PC-9 (cell line): ENCODE data around the gene LHFPL2. TPM values are rescaled to one million over a fixed set of nuclear protein-coding genes. Genes with fewer than 3 reads are reported as not detected.

Experiments
- BruUV-seq: library from RNA; stranded (reverse); fragments of 400-500 nt; replicated peaks from 2 replicates; lab custom pipeline; 2021; lab: Mats Ljungman, UMichigan
- CTCF ChIA-PET: fragments of 300-600 bp; sonication (Branson Sonifier 250); formaldehyde crosslinking; loops from one replicate; lab custom pipeline; 2022; ENCODE audit warnings: antibody characterized with exemption; lab: Charles Lee
- POLR2A ChIA-PET: fragments of 300-600 bp; sonication (Branson Sonifier 250); formaldehyde crosslinking; loops from one replicate; lab custom pipeline; 2022; ENCODE audit warnings: antibody characterized with exemption; ENCODE audit not compliant: unreplicated experiment; lab: Charles Lee
- DNase-seq, 2 experiments: peaks; one replicate each; pipeline versions ENCODE4 v3.0.0 to v3.0.0-alpha.2; 2015 to 2022; ENCODE audit warnings: mixed read lengths in 1 of 2
- H2AFZ ChIP-seq: fragments of 200-600 bp; sonication (generic); 2 replicates; pipeline ENCODE4 v1.8.1; 2017; ENCODE audit warnings: antibody characterized with exemption
- H3F3A ChIP-seq: fragments of 200-600 bp; sonication (generic); 2 replicates; pipeline ENCODE4 v1.8.1; 2017; ENCODE audit warnings: antibody characterized with exemption, mild to moderate bottlenecking, low read depth; ENCODE audit not compliant: insufficient read depth
- H3K27ac ChIP-seq: fragments of 200-600 bp; sonication (generic); 2 replicates; pipeline ENCODE4 v1.6.1; 2016; ENCODE audit warnings: mixed run types
- H3K27me3 ChIP-seq: fragments of 200-600 bp; sonication (generic); 2 replicates; pipeline ENCODE4 v1.6.1; 2016; ENCODE audit warnings: low read depth, mixed run types; ENCODE audit not compliant: insufficient read depth
- H3K36me3 ChIP-seq: fragments of 200-600 bp; sonication (generic); 2 replicates; pipeline ENCODE4 v1.6.1; 2016; ENCODE audit warnings: low read depth, mixed run types
- H3K4me1 ChIP-seq: fragments of 200-600 bp; sonication (generic); replicated peaks from 2 replicates; pipeline ENCODE4 v1.6.1; 2016; ENCODE audit warnings: mixed run types; ENCODE audit not compliant: insufficient read depth
- H3K4me2 ChIP-seq: fragments of 200-600 bp; sonication (generic); 2 replicates; pipeline ENCODE4 v1.6.1; 2017; ENCODE audit warnings: mixed run types
- H3K4me3 ChIP-seq: fragments of 200-600 bp; sonication (generic); 2 replicates; pipeline ENCODE4 v1.6.1; 2016; ENCODE audit warnings: mixed run types
- H3K79me2 ChIP-seq: fragments of 200-600 bp; sonication (generic); 2 replicates; pipeline ENCODE4 v1.6.1; 2017; ENCODE audit warnings: low read depth, mixed run types
- H3K9me2 ChIP-seq: fragments of 200-600 bp; sonication (generic); 2 replicates; pipeline ENCODE4 v1.8.1; 2017; ENCODE audit warnings: mild to moderate bottlenecking; ENCODE audit not compliant: insufficient read depth
- H3K9me3 ChIP-seq: fragments of 200-600 bp; sonication (generic); 2 replicates; pipeline ENCODE4 v1.8.1; 2016; ENCODE audit warnings: low read depth; ENCODE audit not compliant: insufficient read depth
- H4K20me1 ChIP-seq: fragments of 200-600 bp; sonication (generic); 2 replicates; pipeline ENCODE4 v1.8.1; 2017; ENCODE audit not compliant: insufficient read depth
- EZH2 ChIP-seq: fragments of 200-600 bp; sonication (generic); IDR thresholded peaks from 2 replicates; pipeline ENCODE4 v1.8.0; 2017; ENCODE audit warnings: antibody characterized with exemption, low read depth
- intact Hi-C: fragments of 100-400 bp; cut with micrococcal nuclease; formaldehyde crosslinking; loops from one replicate; pipeline ENCODE4 v1.10.0; 2022; ENCODE audit not compliant: unreplicated experiment
- total RNA-seq: library from RNA; stranded (reverse); gene quantifications from 2 replicates; pipeline ENCODE4 v1.2.3, GENCODE V29; 2021
- TF ChIP-seq, protein P1 (sequence below): fragments of 200-600 bp; sonication (generic); conservative IDR thresholded peaks from 2 replicates; pipeline ENCODE4 v1.6.1; 2017; ENCODE audit warnings: mixed run types, antibody characterized with exemption, mild to moderate bottlenecking, moderate library complexity

LHFPL2 gene
- total RNA-seq, 1 experiment from 2014 or later, result 10.1 TPM

DNA sequence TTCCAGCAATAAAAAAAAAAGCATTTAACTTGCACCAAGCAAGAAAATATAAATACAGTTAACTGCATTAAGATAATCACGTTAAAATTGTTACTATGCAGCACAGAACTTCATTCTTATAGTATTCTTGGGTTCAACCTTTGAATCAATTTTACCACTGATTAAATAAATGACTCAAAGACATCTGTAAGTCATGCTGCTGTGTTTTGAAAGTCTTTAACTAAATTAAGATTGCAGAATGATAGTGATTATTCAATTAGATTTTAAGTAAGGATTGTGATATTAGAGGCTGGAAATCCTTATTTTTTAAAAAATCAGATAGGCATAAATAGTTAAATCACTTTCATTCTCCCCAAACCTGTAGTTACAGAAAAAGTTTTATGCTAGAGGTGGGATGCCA, 171.8 kb downstream of the LHFPL2 start:
- Histone ChIP-seq H3K27me3 (no peaks in the 10 kb centered on the region), H4K20me1 (no peaks in the 10 kb centered on the region), H3F3A (no peaks in the 10 kb centered on the region), H2AFZ (no peak overlapping the region), H3K27ac (no peak overlapping the region), H3K4me1 (no peaks in the 10 kb centered on the region), H3K4me3 (no peak overlapping the region), H3K4me2 (no peak overlapping the region), H3K9me2 (no peaks in the 10 kb centered on the region), H3K79me2 (no peaks in the 10 kb centered on the region), H3K36me3 (peaks cover 8% of the 10 kb centered on the region; the same call in 1 of the 2 replicates), H3K9me3 (no peaks in the 10 kb centered on the region)
- intact Hi-C loops, result no loop called here
- CTCF ChIA-PET, result interaction anchor here (0.6 to 0.9 kb wide), 2 partner anchors 9 to 53 kb away, joined by 3 to 5 read pairs; no protein-coding TSS in a partner anchor
- no TSS peak for BruUV-seq
- POLR2A ChIA-PET, result no interaction called here
- TF ChIP-seq, protein P1, sequence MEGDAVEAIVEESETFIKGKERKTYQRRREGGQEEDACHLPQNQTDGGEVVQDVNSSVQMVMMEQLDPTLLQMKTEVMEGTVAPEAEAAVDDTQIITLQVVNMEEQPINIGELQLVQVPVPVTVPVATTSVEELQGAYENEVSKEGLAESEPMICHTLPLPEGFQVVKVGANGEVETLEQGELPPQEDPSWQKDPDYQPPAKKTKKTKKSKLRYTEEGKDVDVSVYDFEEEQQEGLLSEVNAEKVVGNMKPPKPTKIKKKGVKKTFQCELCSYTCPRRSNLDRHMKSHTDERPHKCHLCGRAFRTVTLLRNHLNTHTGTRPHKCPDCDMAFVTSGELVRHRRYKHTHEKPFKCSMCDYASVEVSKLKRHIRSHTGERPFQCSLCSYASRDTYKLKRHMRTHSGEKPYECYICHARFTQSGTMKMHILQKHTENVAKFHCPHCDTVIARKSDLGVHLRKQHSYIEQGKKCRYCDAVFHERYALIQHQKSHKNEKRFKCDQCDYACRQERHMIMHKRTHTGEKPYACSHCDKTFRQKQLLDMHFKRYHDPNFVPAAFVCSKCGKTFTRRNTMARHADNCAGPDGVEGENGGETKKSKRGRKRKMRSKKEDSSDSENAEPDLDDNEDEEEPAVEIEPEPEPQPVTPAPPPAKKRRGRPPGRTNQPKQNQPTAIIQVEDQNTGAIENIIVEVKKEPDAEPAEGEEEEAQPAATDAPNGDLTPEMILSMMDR, result no peak
- no peak for TF ChIP-seq EZH2
- no peak for DNase-seq

DNA sequence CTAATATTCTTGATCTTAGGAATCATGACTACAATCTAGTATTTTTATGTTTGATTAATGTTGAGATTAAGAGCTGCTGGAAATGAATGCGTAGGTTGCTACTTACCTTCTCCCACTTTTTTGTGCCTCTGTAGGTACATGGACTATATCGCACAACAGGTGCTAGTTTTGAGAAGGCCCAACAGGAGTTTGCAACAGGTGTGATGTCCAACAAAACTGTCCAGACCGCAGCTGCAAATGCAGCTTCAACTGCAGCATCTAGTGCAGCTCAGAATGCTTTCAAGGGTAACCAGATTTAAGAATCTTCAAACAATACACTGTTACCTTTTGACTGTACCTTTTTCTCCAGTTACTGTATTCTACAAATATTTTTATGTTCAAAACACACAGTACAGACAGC, 173.2 kb downstream of the LHFPL2 start:
- H3K27ac ChIP-seq, result no peak overlapping the region
- no peaks in the 10 kb centered on the region for H3K27me3 ChIP-seq
- H3K4me2 ChIP-seq, result no peak overlapping the region
- TF ChIP-seq EZH2, result no peak
- TF ChIP-seq, protein P1, result no peak
- H3F3A ChIP-seq, result no peaks in the 10 kb centered on the region
- no peak overlapping the region for H3K4me3 ChIP-seq
- H3K9me2 ChIP-seq, result no peaks in the 10 kb centered on the region
- intact Hi-C loops, result no loop called here
- no TSS peak for BruUV-seq
- peaks cover 8% of the 10 kb centered on the region; the same call in 1 of the 2 replicates for H3K36me3 ChIP-seq
- H3K9me3 ChIP-seq, result no peaks in the 10 kb centered on the region
- no peaks in the 10 kb centered on the region for H3K4me1 ChIP-seq
- H3K79me2 ChIP-seq, result no peaks in the 10 kb centered on the region
- no peak overlapping the region for H2AFZ ChIP-seq
- ChIA-PET POLR2A (interaction anchor here (0.6 kb wide), 1 partner anchor 1608 kb away, joined by 19 read pairs; no protein-coding TSS in a partner anchor), CTCF (no interaction called here)
- H4K20me1 ChIP-seq, result no peaks in the 10 kb centered on the region
- no peak for DNase-seq

DNA sequence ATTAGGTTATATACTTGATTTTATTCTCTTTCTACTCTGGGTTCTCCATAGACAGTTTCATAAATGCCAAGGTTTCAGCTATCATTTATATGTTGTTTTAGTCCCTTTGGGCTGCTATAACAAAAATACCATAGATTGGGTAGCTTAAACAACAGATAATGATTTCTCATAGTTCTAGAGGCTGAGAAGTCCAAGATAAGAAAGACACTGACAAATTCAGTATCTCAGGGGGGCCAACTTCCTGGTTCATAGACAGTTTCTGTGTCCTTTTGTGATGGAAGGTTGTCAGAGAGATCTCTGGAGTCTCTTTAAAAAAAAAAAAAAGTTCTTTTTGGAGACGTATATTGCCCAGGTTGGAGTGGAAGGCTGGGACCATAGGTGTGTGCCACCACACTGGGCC, 174.8 kb downstream of the LHFPL2 start:
- Histone ChIP-seq H3K9me2 (no peaks in the 10 kb centered on the region; the same call in 1 of the 2 replicates), H3K36me3 (peaks cover 8% of the 10 kb centered on the region; the same call in 1 of the 2 replicates), H3F3A (no peaks in the 10 kb centered on the region), H3K4me1 (no peaks in the 10 kb centered on the region), H3K4me3 (no peak overlapping the region), H4K20me1 (no peaks in the 10 kb centered on the region), H3K27ac (no peak overlapping the region), H3K79me2 (no peaks in the 10 kb centered on the region), H3K27me3 (no peaks in the 10 kb centered on the region), H3K4me2 (no peak overlapping the region), H2AFZ (no peak overlapping the region), H3K9me3 (no peaks in the 10 kb centered on the region)
- POLR2A ChIA-PET, result no interaction called here
- TF ChIP-seq, protein P1, result no peak
- no peak for TF ChIP-seq EZH2
- DNase-seq, result no peak
- intact Hi-C loops, result loop anchor here (2.0 kb wide), 3 partner anchors 59 to 491 kb away; no protein-coding TSS in a partner anchor
- CTCF ChIA-PET, result no interaction called here
- no TSS peak for BruUV-seq
